HG03469 (cell line): ENCODE data around the gene AGBL1.

ENCODE experiments used
- ATAC-seq: cut with Tn5 transposase; IDR thresholded peaks from one replicate; pipeline ENCODE4 v1.9.1; 2021; ENCODE audit warnings: mild to moderate bottlenecking, moderate library complexity, moderate number of reproducible peaks; ENCODE audit not compliant: unreplicated experiment

Gene AGBL1

GRCh38 chr15:86312486-86312885 lies 232.8 kb downstream of the AGBL1 start:
- ATAC-seq: no peak

- ATAC-seq: no peak
These were observed 236.5 kb downstream of the AGBL1 start for GRCh38 chr15:86316216-86316615.

- no peak for ATAC-seq
These were observed 237.2 kb downstream of the AGBL1 start for GRCh38 chr15:86316726-86317383.

- no peak for ATAC-seq
These were observed 237.7 kb downstream of the AGBL1 start for GRCh38 chr15:86317384-86317740.

GRCh38 chr15:86322629-86323028 lies 243.0 kb downstream of the AGBL1 start:
- ATAC-seq: no peak

DNA sequence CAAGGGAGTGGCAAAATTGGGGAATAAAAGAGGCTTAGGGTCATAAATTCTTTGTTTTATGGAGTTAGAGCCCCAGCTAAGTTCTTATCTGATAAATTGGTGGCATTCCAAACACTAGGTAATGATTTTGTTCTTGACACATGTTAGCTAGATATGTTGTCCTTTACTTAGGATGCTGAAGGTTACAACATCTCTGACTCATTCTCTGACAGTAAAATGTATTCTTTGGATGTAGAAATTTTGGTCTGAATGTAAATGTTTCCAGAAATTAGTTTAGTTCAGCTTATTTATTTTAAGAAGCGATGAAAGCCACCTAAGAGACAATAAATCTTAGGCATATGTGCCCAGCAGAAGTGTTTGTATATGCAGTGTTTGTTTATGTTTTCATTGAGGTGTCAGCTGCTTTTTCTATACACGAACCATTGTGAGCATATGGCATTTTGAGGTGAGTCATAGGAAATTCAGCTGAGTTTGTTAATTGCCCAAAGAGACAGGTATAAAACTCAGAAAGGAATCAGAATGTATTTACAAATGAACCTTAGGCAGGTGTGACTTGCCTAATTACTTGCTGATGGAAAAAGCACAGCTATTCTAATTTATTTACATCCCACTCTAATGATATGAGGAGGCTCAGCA lies 247.7 kb downstream of the AGBL1 start:
- no peak for ATAC-seq

- ATAC-seq: no peak
These were observed 249.0 kb downstream of the AGBL1 start for GRCh38 chr15:86328658-86329057.

GRCh38 chr15:86329311-86330013 lies 249.8 kb downstream of the AGBL1 start:
- ATAC-seq: no peak

GRCh38 chr15:86333819-86334218 lies 254.1 kb downstream of the AGBL1 start:
- ATAC-seq: no peak

DNA sequence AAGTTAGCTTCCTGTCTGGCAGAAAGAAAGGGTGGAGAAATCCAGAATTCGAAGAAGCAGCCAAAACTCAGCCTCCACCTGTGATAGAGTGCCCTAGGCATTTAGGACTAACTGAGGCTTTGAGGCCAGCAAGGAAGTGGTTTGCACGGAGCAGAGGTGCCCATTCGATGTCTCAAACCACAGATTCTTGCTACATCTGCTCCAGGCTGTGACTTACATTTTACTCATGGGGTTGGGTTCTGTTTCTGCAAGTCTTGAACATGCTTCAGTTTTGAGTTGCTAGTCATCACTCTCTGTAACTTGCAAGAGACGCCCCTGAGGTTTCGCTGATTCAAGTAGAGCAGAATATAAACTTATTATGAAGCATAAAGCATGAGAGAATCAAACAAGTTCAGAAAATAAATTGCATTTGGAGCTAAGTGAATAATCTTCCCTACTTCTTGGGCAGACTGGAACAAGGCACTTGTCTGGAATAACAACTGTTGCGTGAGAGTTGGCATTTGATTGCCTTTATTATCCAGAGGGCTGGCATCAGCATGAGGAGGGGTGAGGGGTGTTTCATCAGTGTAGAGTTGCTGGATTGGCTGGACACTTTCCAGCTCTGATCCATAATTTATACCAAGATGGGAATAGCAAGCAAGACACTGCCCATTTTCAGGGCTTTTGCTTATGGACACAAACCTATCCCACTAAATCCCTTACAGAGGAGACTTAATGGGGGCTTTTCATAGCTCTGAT lies 256.5 kb downstream of the AGBL1 start:
- ATAC-seq: no peak

DNA sequence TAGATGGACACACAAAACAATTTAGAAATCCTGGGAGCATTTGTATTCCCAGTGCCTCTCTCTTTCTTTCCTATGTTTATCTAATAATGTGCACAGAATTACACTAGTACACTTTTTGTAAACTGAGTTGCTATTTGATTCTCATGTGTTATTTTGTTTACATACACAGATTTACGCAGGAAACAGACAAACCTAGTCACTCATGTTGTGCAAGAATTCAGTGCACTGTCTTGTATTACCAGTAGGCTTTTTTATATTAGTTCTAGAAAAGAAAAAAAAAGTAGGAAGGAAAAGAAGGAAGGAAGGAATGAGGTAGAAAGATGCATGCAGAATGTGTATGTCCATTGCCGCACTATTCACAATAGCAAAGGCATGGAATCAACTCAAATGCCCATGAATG lies 257.4 kb downstream of the AGBL1 start:
- ATAC-seq: no peak

DNA sequence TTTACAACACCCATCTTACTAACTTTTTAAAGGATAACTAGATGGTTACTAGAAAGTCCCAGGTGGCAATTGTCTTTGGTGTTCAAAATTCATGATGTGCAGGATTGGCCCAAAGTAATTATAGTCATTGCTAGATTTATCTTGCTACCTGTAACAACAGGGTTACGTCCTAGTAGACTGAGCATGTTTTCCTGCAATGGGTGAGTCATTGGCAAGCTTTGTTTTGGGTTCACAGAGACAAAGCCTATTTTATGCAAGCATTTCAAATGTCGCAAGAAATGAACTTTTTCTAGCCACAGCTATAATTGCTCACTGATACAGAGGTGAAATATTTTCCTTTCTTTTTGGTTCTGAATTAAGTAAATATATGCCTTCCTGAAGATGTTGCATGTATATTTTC lies 267.6 kb downstream of the AGBL1 start:
- no peak for ATAC-seq

DNA sequence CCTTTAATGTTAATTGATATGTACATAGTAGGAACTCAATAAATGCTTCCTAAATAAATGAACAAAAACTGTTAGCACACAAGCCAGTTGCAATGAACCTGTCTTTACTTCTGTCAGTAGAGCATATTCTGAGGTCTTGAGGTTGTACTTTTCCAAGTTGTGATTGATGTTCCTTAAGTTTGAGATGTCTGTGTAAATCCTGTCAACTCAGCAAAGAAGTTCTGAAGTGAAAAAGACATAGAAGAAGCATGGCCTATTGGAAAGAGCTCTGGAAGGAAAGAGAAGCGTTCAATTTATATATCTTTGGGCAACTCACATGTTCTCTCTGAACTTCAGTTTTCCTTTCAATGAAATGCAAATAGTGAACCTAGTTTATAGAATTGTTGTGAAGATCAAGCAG lies 269.9 kb downstream of the AGBL1 start:
- no peak for ATAC-seq

- no peak for ATAC-seq
These were observed 273.5 kb downstream of the AGBL1 start for GRCh38 chr15:86353213-86353612.

DNA sequence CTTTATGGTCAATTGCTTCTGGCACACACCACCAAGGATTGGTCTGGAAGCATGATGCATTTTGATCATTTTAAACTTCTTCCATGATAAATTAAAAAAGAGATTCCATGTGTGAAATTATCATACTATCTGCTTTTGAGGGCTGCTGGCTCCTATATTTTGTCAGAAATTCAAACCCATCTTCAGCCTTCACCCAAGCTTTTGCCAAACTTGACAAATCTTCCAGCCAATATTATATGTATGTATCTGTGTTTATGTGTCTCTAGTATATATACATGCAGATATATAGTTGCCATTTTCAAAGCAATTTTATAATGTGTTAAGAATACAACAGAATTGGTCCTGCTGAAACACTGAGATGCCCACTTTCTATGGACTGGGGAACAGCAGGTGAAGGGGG lies 275.7 kb downstream of the AGBL1 start:
- ATAC-seq: no peak

GRCh38 chr15:86355801-86356200 lies 276.1 kb downstream of the AGBL1 start:
- no peak for ATAC-seq

- no peak for ATAC-seq
These were observed 282.9 kb downstream of the AGBL1 start for GRCh38 chr15:86362555-86362954.

DNA sequence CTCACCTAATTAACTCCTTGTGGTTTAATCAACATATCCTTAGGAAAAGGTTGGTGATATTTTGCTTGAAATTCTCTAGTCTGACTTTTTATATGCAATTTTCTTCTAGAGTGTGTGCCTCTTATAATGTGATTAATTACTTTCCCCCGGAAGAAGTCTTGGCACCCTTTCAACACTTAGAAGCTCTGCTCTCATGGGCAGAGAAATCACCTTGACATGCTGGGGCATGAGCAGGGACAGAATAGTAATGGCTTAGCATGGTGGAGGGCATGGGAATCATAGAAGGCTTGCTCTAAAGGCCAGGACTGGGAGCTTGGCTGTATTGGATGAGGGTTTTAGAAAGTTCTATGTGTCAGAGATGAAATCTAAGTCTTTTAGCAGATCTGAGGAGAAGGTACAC lies 293.5 kb downstream of the AGBL1 start:
- no peak for ATAC-seq

DNA sequence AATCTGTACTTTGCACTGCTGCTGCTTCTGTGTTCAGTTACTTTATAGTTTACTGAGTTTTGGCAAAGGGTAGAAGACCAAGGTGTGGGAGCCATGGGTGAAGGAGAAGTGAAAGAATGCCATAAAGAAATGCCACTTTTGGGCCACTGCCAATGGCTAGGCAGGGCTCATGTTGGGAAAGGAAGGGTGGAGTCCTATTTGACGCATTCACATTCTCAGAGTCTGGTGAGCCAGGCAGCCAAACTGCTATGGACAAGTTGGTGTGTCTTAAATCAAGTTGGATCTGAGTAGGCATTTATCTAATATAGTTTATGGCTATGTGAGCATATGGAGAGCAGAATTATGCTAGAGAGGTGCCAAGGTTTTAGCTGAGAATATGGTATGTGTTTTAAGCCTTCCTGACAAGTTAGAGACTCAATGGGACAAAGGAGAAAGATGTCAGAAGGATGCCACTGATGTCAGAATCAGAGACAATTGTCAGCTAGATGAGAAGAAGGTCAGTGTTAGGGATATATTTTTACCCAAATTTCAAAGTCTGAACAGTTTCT lies 296.1 kb downstream of the AGBL1 start:
- no peak for ATAC-seq

DNA sequence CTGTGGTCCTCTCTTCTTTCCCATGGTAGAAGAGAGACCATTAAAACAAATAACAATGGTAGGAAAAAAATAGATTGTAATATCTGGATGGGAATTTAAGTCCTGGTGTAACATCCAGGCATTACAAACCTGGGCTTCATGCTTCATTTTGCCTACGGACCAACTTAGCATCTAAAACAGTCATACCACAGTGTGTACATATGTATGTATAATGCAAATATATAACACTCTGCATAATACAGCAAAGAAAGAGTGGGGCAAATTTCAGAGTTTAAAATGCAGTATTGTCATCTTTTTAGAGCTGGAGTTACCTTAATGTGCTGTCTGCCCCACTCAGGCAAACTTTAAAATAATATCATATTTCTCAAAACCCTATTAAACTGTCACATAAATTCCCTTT lies 298.2 kb downstream of the AGBL1 start:
- ATAC-seq: no peak

GRCh38 chr15:86382341-86382740 lies 302.7 kb downstream of the AGBL1 start:
- ATAC-seq: no peak
